Measurements from ENCODE around the gene THY1. TPM values are rescaled to one million over a fixed set of nuclear protein-coding genes. Genes with fewer than 3 reads are reported as not detected.

The THY1 gene
- total and polyA plus RNA-seq, 9 of the 15 experiments (the other 6 are each of a cell fraction or from before 2014, with no cell fraction given), result 0.07 to 0.40 (median 0.16) TPM; not detected in 5

GRCh38 chr11:119381181-119381988 is 41.6 kb downstream of the THY1 start, which contains the start of gene USP2 (continued):
- TF ChIP-seq THRB (CRISPR knock-in tag; conservative IDR thresholded peaks at IDR 0.05) (no peak), TFE3 (CRISPR knock-in tag; IDR thresholded peaks at IDR 0.05) (no peak), KLF6 (CRISPR knock-in tag; IDR thresholded peaks at IDR 0.05; ENCODE audit: borderline replicate concordance) (no peak), LEF1 (IDR thresholded peaks at IDR 0.05) (peak; percentile 60), EP300 (IDR thresholded peaks at IDR 0.05; ENCODE audit: low read length) (peak; percentile 24; the same call in 1 of the 2 replicates), ZNF347 (CRISPR knock-in tag; IDR thresholded peaks at IDR 0.05; ENCODE audit: low read depth) (no peak), RBM25 (IDR thresholded peaks at IDR 0.05; ENCODE audit: low read depth, low read length, severe bottlenecking) (no peak), FOXK1 (CRISPR knock-in tag; IDR thresholded peaks at IDR 0.05; ENCODE audit: borderline replicate concordance) (peak; percentile 75; the same call in 1 of the 2 replicates), ZNF551 (CRISPR knock-in tag; IDR thresholded peaks at IDR 0.05) (no peak), TFAP4 (CRISPR knock-in tag; IDR thresholded peaks at IDR 0.05; ENCODE audit: borderline replicate concordance) (peak; percentile 99), PCBP1 (IDR thresholded peaks at IDR 0.05; ENCODE audit: low read depth, low read length, poor library complexity, severe bottlenecking) (no peak), IRF1 (CRISPR knock-in tag; IDR thresholded peaks at IDR 0.05; ENCODE audit: borderline replicate concordance) (no peak)
